Left renal cortex interstitium (tissue), 4 donors: ENCODE results near the gene CDC42SE2. TPM values are rescaled to one million over a fixed set of nuclear protein-coding genes. Genes with fewer than 3 reads are reported as not detected.
"Not testable (repeated sequence)": the region's sequence is repeated elsewhere in the genome, so short reads cannot be mapped to it uniquely, and the experiment has no call there.

Experiments
- DNase-seq, 4 donors: peaks; one replicate each; pipeline ENCODE4 v3.0.0-alpha.2; 2013; ENCODE audit warnings: low read depth in 4 of 4, low spot score in 2 of 4, missing footprints in 1 of 4
- polyA plus RNA-seq, 4 donors: library from polyadenylated mRNA; unstranded; fragments of 120-200 nt; gene quantifications; one replicate each; pipeline ENCODE4 v1.2.1, GENCODE V29; 2013; ENCODE audit not compliant: insufficient read length in 4 of 4

CDC42SE2 gene
- polyA plus RNA-seq, 4 donors = 45.8 to 60.5 (median 50.8) TPM

DNA sequence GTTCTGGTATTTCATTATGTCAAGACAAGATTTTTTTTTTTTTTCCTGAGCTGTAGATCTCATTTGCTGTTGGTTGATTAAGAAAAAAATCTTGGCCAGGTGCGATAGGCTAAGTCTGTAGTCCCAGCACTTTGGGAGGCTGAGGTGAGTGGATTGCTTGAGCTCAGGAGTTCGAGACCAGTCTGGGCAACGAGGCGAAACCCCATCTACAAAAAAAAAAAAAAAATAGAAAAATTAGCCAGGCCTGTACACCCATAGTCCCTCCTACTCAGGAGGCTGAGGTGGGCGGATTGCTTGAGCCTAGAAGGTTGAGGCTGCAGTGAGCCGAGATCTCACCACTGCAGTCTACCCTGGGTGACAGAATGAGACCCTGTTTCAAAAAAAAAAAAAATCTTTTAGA lies 12.2 kb downstream of the CDC42SE2 start:
- no peak for DNase-seq

DNA sequence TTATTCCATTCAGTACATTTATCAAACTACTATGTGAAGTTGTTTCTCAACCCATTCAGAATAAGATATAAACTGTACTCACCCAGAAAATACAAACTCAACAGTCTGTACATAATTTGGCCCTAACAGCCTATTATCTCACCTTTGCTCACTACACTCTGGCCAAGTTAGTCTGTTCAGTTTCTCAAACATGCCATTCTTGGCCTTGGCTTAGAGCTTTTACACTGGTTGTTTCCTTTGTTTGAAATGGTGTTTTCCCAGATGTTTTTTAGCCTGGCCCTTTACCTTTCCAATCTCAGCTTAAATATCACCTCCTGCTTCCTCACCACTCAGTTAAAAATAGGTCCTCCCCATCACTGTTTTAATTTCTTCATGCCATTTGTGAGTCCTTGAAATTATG lies 13.6 kb downstream of the CDC42SE2 start:
- no peak for DNase-seq

DNA sequence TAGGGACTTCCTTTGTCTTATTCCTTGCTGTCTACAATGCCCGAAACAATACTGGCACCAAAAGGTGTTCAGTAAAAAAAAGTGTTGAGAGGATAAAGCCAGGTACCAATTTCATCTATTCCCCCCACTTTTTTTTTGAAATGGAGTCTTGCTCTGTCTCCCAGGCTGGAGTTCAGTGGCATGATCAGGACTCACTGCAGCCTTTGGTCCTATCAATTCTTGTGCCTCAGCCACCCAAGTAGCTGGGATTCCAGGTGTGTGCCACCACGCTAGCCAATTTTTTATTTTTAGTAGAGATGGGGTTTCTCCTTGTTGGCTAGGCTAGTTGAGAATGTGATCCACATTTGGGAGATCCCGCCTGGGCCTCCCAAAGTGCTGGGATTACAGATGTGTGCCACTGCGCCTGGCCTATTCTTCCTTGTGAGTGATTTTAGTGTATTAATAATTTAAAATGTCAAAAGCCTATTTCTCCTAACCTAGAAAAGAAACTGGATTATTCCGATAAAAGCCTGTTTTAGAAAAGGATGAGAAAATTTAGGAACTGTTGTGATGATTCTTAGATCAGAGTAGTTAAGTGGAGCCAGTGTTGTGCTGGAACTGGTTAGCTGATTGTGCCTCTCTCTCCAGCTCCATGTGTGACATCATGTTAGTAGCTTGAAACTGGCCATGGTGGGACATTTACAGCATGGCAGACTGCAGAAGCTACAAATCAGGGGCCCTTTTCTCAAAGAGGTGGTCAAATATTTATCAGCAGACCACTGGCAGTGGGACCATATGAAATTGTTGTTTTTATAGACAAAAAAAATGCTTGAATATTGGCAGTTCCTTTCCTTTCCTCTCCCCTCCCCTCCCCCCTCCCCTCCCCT lies 14.3 kb downstream of the CDC42SE2 start:
- no peak for DNase-seq

DNA sequence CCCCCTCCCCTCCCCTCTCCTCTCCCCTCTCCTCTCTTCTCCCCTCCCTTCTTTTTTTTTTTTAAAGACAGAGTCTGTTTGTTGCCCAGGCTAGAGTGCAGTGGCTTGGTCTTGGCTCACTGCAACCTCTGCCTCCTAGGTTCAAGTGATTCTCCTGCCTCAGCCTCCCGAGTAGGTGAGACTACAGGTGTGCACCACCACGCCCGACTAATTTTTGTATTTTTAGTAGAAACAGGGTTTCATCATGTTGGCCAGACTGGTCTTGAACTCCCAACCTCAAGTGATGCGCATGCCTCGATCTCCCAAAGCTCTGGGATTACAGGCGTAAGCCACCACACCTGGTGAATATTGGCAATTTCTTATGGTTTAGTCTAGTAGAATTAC lies 14.9 kb downstream of the CDC42SE2 start:
- not testable (repeated sequence) for DNase-seq

DNA sequence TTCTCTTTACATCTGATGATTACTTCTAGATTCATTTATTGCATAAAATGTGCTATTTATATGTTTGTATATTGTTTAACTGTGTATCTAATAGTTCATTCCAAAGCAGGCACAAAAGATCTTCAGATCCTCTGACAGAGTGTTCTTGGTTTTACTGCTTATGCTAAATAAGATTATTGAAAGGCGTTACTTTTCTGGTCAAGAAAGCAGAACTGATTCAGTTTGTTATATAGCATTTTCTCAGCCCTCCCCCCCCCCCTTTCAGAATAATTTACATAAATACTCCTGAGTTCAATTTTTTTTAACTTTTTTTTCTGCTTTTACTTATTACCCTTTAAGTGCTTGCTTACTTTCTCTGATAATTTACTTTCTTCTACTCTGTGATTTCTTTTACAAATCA lies 15.4 kb downstream of the CDC42SE2 start:
- no peak for DNase-seq

DNA sequence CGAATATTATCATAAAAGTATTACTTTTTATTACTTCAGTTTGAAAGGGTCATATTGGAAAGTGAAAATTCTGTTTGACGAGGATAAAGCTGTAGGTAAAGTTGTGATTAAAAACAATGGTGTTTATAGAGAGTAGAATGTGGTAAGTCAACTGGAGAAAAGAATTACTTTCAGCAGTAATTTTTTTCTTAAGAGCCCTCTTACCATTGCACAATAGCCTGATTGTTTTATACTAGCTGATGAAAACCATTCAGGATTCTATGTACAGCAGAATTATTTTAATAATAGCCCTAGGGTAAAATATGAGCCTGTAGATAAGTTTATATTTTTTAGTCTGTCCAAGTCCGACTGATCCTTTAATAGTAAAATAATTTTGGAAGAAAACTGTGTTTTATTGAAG lies 16.6 kb downstream of the CDC42SE2 start:
- no peak for DNase-seq

DNA sequence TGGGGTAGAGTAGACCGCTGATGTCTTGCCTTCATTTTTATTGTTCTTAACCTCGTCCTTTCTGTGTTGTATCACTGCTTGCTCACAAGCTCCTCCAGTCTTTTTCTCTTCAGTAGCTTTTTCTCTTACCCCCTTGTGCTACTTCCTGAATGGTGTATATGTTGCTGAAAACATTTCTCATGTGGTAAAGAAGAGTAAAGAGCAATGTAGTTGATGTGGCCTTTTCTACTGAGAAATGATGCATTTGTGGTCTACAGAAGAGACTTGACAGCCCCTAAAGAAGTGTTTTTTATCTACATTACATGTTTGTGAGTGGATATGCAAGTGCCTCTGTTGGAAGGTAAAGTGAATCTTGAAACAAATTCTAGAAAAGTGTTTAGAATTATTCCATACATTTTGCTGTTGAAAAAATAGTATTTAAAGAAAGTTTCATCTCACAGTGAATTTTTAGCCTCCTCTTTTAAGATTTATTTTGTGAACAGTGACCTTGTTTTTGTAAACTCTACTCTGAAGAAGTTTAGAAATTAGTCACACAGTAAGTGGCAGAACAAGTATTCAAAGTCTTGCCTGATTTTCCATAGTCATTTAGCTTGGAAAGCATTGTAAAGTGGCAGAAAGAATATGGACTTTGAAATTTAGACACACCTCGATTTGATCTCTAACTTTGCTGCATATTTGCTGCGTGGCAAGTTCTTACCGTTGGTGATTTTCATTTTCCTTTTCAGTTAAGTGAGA lies 17.4 kb downstream of the CDC42SE2 start:
- DNase-seq = no peak

DNA sequence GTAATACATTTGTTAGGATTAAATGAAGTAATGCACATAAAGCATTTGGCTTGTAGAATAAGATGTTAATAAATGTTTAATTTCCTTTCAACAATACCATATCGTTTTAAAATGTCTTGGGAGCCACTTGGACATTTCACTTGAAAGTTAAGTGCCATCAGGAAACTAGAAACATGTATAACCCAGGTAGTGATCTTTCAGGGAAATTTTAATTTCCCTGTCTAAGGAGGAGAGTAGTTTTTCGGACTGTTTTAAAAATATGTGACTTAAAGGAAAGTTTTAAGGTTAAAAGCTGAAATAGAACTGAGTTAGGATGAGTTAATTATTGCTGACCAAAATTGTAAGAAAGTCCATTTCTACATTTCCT lies 18.0 kb downstream of the CDC42SE2 start:
- DNase-seq = no peak

DNA sequence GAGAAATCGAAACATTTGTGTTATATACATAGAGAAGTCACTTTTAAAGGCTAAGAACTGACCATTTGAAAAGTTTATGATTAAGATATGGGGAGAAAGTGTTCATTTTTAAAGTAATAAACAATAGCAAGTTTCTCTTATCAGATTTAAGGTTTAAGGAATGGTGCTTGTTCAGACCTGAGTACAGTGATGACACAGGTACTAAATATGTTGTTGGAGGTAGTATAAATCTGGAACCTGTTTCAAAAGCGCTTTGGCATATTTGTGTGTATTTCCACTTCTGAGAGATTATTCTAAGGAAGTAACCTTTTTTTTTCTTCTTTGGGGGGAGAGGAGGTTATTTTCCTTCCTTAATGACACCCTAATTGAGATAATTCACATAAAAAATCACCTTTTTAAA lies 18.4 kb downstream of the CDC42SE2 start:
- no peak for DNase-seq

DNA sequence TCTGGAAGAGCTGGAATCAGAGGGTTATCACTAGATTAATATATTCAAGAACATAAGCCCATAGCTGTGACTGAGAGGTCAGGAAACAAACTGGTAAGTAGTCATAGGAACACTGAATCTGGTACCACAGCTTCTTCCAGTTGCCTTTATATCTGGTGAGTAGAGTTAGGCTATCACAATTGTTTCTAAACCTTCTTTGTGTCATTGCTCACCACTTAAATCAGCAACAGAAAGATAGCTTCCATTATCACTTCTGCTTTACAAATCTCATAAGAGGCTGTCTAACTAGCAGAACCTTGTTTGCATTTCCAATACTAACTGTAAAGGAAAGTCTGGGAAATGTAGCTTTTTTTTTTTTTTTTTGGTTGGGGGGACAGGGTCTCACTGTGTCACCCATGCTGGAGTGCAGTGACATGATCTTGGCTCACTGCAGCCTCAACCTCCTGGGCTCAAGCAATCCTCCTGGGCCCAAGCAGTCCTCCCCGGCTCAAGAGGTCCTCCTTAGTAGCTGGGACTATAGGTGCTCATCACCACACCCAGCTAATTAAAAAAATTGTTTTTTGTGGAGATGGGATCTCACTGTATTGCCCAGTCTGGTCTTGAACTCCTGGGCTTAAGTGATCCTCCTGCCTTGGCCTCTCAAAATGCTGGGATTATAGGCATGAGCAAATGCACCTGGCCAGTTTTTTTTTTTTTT lies 22.0 kb downstream of the CDC42SE2 start:
- no peak for DNase-seq

DNA sequence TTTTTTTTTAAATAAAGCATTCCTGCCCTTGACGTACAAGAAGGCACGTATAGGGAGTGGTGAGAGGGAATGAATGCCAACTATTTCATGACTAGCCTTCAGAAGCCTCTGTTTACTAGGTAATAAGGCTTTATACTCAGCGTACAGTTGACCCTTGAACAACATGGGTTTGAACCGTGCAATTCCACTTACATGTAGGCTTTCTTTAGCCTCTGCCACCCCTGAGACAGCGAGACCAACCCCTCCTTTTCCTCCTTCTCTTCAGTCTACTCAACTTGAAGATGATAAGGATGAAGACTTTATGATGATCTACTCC lies 22.5 kb downstream of the CDC42SE2 start:
- no peak for DNase-seq

DNA sequence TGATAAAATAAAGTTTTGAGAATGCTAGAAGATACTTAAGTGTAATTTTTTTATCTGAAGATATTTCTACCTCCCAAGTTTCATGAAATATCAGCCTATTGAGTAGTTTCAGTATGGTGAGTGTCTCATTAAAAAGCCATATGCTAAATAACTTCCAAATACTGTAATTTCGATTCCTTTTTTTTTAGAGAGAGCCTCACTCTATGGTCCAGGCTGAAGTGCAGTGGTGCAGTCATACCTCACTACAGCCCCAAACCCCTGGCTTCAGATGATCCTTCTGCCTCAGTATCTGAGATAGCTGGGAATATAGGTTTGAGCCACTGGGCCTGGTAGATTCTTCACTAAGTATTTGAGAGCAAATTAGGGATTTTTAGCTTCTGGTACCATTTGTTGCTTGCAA lies 24.5 kb downstream of the CDC42SE2 start:
- DNase-seq = no peak

DNA sequence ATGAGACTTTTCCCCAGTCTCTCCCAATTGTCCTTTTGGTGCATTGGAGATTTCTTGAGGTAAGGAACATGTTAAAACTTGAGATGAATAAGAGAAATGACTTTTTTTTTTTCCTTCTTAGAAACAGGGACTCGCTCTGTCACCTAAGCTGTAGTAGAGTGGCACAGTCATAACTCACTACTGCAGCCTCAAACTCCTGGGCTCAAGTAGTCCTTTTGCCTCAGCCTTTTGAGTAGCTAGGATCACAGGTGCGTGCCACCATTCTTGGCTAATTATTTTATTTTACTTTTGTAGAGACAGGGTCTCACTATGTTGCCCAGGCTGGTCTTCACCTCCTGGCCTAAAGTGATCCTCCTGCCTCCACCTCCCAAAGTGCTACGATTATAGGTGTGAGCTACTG lies 25.9 kb downstream of the CDC42SE2 start:
- DNase-seq = no peak

DNA sequence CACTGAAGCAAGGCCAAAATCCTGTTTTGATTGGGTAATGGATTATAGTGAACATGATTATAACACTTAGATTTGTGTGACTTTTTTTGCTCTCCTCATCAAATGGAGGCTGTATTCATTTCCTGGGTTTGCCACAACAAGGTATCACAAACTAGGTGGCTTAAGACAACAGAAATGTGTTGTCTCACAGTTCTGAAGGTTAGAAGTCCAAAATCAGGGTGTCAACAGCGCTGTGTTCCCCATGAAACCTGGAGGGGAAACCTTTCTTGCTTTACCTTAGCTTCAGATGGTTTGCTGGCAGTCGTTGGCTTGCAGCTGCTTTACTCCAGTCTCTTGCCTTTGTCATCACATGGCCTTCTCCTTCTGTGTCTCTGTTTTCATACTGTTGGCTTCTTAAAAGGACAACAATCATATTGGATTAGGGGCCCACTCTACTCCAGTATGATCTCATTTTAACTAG lies 32.4 kb downstream of the CDC42SE2 start:
- no peak for DNase-seq

DNA sequence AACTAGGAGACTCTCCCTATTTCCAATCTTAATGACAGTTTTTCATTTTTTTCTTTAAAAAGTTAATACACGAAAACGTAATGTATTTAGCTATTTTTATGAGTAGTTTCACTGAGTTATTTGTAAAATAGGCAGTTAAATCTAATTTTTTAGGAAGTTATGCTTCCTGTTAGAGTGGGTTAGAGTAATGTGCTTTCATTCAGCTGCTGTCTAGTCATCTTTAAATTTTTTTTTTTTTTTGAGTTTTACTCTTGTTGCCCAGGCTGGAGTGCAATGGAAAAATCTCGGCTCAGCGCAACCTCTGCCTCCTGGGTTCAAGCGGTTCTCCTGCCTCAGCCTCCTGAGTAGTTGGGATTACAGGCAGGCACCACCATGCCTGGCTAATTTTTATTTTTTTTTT lies 34.0 kb downstream of the CDC42SE2 start:
- DNase-seq = no peak

DNA sequence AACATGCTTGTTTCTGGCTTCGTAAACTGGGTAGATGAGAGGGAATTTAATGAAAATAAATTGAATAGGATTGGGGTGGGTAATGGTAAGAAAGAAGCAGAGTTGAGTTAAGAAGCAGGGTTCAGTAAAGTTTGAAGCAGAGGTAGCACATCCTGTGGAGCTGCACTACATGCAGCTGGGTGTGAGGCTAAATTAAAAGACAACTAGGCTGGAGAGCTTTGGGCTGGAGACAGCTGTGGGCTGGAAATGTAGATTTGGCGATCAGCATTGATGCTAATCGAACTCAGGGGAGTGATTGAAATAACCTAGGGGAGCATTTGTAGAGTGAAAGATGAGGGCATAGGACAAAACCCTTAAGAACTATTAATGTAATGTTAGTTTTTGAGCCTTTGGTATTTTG lies 35.6 kb downstream of the CDC42SE2 start:
- no peak for DNase-seq

DNA sequence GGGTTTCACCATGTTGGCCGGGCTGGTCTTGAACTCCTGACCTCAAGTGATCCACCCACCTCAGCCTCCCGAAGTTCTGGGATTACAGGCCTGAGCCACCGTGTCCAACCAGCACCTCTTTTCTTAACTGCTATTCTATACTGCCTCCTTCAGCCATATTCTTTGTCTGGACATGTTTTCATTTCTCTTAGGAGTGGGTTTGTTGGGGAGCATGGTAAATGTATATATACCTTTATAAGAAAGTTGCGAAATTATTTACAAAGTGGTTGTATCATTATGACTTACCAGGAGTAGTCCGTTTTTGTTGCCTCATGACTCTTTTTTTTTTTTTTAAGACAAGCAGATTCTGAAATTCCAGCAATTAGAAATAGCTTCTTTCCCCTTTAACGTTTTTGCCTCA lies 38.7 kb downstream of the CDC42SE2 start:
- no peak for DNase-seq

DNA sequence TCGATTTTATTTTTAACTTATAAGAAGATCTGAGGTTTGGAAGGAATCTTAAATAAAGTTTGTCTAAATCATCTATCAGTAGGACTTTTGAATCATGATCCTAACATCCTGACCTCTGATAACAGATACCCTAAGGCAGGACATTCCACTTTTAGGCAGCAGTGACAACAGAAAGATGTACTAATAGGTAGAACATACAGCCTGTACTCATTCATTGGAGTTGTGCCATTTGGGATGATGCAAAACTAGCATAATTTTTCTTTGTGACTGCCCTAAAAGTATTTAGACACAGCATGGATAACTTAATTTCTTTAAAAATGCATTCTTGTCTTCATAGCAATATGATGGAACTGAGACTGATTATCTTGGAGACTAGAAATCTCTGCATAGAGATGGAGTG lies 39.7 kb downstream of the CDC42SE2 start:
- no peak for DNase-seq

DNA sequence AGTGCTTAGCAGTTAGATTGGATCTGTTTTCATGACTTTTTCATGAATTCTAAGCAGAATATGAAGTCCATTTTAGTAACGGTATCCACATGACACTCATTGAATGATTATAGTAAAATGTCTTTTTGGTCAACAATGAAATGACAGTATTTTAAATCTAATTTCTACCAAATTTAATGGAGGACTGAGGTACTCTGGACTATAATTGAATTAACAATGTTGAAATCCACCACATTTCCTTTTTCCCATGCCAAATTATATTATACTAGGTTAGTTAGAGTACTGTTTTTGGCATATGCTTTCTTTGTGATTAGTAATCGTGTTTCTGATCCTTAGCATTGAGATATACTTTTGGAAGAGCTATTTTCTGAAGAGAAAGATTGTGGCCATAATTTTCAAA lies 40.6 kb downstream of the CDC42SE2 start:
- no peak for DNase-seq

DNA sequence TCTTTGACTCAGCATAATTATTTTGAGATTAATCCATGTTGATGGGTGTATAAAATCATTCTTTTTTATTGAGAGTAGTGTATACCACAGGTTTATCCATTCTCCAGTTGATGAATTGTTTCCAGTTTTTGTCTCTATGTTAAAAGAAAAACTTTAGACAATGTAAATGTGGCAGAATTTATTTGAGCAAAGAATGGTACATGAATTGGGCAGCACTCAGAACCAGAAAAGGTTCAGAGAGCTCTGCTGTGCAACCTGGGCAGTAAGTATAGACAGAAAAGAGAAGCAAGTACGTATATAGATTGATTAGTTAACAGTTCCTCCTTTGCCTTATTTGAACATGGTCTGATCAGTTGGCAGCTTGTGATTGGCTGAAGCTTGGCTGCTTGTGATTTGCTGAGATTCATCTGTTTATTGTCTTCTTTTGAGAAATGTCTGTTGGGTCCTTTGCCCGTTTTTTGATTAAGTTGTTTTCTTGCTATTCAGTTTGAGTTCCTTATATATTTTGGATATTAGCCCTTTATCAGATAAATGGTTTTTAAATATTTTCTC lies 41.4 kb downstream of the CDC42SE2 start:
- no peak for DNase-seq

DNA sequence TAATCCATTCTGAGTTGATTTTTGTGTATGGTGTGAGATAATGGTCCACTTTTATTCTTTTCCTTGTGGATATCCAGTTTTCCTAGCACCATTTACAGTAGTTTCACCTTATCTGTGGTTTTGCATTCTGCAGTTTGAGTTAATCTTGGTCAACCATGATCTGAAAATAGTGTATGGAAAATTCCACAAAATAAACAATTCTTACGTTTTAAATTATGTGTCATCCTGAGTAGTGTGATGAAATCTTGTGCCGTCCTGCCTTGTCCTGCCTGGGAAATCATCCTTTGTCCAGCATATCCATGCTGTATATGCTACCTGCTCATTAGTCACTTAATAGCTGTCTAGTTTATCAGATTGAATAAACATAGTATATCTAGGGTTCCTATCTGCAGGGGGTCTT lies 42.1 kb downstream of the CDC42SE2 start:
- no peak for DNase-seq
